ENCODE measurements around the gene PREP. TPM values are rescaled to one million over a fixed set of nuclear protein-coding genes. Genes with fewer than 3 reads are reported as not detected.

The PREP gene
- total RNA-seq, 1 donor from 2014 or later = 55.4 TPM

GRCh38 chr6:105278813-105279212, 124.1 kb downstream of the PREP start:
- no peaks in the 10 kb centered on the region for H3K9me3 ChIP-seq (ENCODE audit: insufficient read depth, low read depth, low read length)
- H3K27me3 Mint-ChIP-seq (ENCODE audit: low read depth, unreplicated experiment) = no peaks in the 10 kb centered on the region
- no peak overlapping the region for H2AFZ ChIP-seq (ENCODE audit: low read depth, low read length)
- no peaks in the 10 kb centered on the region for H3K79me2 ChIP-seq (ENCODE audit: insufficient read depth, low read length)
- no peak overlapping the region for H3K27ac Mint-ChIP-seq (ENCODE audit: unreplicated experiment)
- H3K36me3 Mint-ChIP-seq (ENCODE audit: low read depth, unreplicated experiment) = peaks cover 16% of the 10 kb centered on the region
- H3K4me1 ChIP-seq (ENCODE audit: insufficient read depth, low read length) = no peaks in the 10 kb centered on the region
- H3K4me1 Mint-ChIP-seq (ENCODE audit: low read depth, unreplicated experiment) = no peaks in the 10 kb centered on the region
- H3K27ac ChIP-seq (ENCODE audit: low read depth, low read length) = no peak overlapping the region
- no peak overlapping the region for H3K4me2 ChIP-seq (ENCODE audit: low read length)
- H3K4me3 Mint-ChIP-seq (ENCODE audit: unreplicated experiment) = no peak overlapping the region
- no peak overlapping the region for H3K9ac ChIP-seq (ENCODE audit: low read length)
- H3K27me3 ChIP-seq (ENCODE audit: insufficient read depth, low read length) = no peaks in the 10 kb centered on the region
- H4K20me1 ChIP-seq (ENCODE audit: insufficient read depth, low read length) = no peaks in the 10 kb centered on the region
- FAIRE-seq (no peak), DNase-seq (ENCODE audit: low read depth) (no peak)
- TF ChIP-seq EZH2 (IDR thresholded peaks at IDR 0.05; ENCODE audit: insufficient read depth, low read length) = no peak
- TF ChIP-seq, protein P1, sequence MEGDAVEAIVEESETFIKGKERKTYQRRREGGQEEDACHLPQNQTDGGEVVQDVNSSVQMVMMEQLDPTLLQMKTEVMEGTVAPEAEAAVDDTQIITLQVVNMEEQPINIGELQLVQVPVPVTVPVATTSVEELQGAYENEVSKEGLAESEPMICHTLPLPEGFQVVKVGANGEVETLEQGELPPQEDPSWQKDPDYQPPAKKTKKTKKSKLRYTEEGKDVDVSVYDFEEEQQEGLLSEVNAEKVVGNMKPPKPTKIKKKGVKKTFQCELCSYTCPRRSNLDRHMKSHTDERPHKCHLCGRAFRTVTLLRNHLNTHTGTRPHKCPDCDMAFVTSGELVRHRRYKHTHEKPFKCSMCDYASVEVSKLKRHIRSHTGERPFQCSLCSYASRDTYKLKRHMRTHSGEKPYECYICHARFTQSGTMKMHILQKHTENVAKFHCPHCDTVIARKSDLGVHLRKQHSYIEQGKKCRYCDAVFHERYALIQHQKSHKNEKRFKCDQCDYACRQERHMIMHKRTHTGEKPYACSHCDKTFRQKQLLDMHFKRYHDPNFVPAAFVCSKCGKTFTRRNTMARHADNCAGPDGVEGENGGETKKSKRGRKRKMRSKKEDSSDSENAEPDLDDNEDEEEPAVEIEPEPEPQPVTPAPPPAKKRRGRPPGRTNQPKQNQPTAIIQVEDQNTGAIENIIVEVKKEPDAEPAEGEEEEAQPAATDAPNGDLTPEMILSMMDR (IDR thresholded peaks at IDR 0.05; ENCODE audit: insufficient read depth, low read depth, low read length) = no peak
- H3K9me3 Mint-ChIP-seq (ENCODE audit: unreplicated experiment) = no peaks in the 10 kb centered on the region
- peaks cover 30% of the 10 kb centered on the region for H3K36me3 ChIP-seq (ENCODE audit: insufficient read depth, low read length)
- H3K4me3 ChIP-seq (ENCODE audit: insufficient read depth, low read depth, low read length) = no peak overlapping the region

GRCh38 chr6:105278035-105278434, 124.8 kb downstream of the PREP start:
- Mint-ChIP-seq H3K4me1 (ENCODE audit: low read depth, unreplicated experiment) (no peaks in the 10 kb centered on the region), H3K4me3 (ENCODE audit: unreplicated experiment) (no peak overlapping the region), H3K36me3 (ENCODE audit: low read depth, unreplicated experiment) (peaks cover 15% of the 10 kb centered on the region), H3K27me3 (ENCODE audit: low read depth, unreplicated experiment) (no peaks in the 10 kb centered on the region), H3K9me3 (ENCODE audit: unreplicated experiment) (no peaks in the 10 kb centered on the region), H3K27ac (ENCODE audit: unreplicated experiment) (no peak overlapping the region)
- TF ChIP-seq, protein P1 (IDR thresholded peaks at IDR 0.05; ENCODE audit: insufficient read depth, low read depth, low read length) = no peak
- TF ChIP-seq EZH2 (IDR thresholded peaks at IDR 0.05; ENCODE audit: insufficient read depth, low read length) = no peak
- Histone ChIP-seq H3K79me2 (ENCODE audit: insufficient read depth, low read length) (no peaks in the 10 kb centered on the region), H3K27ac (ENCODE audit: low read depth, low read length) (no peak overlapping the region), H4K20me1 (ENCODE audit: insufficient read depth, low read length) (no peaks in the 10 kb centered on the region), H3K27me3 (ENCODE audit: insufficient read depth, low read length) (no peaks in the 10 kb centered on the region), H3K9ac (ENCODE audit: low read length) (no peak overlapping the region), H3K4me2 (ENCODE audit: low read length) (no peak overlapping the region), H3K4me3 (ENCODE audit: insufficient read depth, low read depth, low read length) (no peak overlapping the region), H2AFZ (ENCODE audit: low read depth, low read length) (no peak overlapping the region), H3K36me3 (ENCODE audit: insufficient read depth, low read length) (peaks cover 30% of the 10 kb centered on the region), H3K4me1 (ENCODE audit: insufficient read depth, low read length) (no peaks in the 10 kb centered on the region), H3K9me3 (ENCODE audit: insufficient read depth, low read depth, low read length) (no peaks in the 10 kb centered on the region)
- FAIRE-seq (no peak), DNase-seq (ENCODE audit: low read depth) (no peak)

GRCh38 chr6:105276374-105276773, 126.5 kb downstream of the PREP start:
- Mint-ChIP-seq H3K9me3 (ENCODE audit: unreplicated experiment) (no peaks in the 10 kb centered on the region), H3K4me1 (ENCODE audit: low read depth, unreplicated experiment) (no peaks in the 10 kb centered on the region), H3K4me3 (ENCODE audit: unreplicated experiment) (no peak overlapping the region), H3K36me3 (ENCODE audit: low read depth, unreplicated experiment) (peaks cover 10% of the 10 kb centered on the region), H3K27ac (ENCODE audit: unreplicated experiment) (no peak overlapping the region), H3K27me3 (ENCODE audit: low read depth, unreplicated experiment) (no peaks in the 10 kb centered on the region)
- no peaks in the 10 kb centered on the region for H3K27me3 ChIP-seq (ENCODE audit: insufficient read depth, low read length)
- H3K79me2 ChIP-seq (ENCODE audit: insufficient read depth, low read length) = no peaks in the 10 kb centered on the region
- no peak overlapping the region for H3K9ac ChIP-seq (ENCODE audit: low read length)
- no peak overlapping the region for H3K27ac ChIP-seq (ENCODE audit: low read depth, low read length)
- peaks cover 19% of the 10 kb centered on the region for H3K36me3 ChIP-seq (ENCODE audit: insufficient read depth, low read length)
- no peaks in the 10 kb centered on the region for H3K4me1 ChIP-seq (ENCODE audit: insufficient read depth, low read length)
- no peaks in the 10 kb centered on the region for H3K9me3 ChIP-seq (ENCODE audit: insufficient read depth, low read depth, low read length)
- H2AFZ ChIP-seq (ENCODE audit: low read depth, low read length) = no peak overlapping the region
- H3K4me2 ChIP-seq (ENCODE audit: low read length) = no peak overlapping the region
- DNase-seq (ENCODE audit: low read depth) (no peak), FAIRE-seq (no peak)
- H4K20me1 ChIP-seq (ENCODE audit: insufficient read depth, low read length) = no peaks in the 10 kb centered on the region
- no peak overlapping the region for H3K4me3 ChIP-seq (ENCODE audit: insufficient read depth, low read depth, low read length)
- TF ChIP-seq EZH2 (IDR thresholded peaks at IDR 0.05; ENCODE audit: insufficient read depth, low read length) = no peak
- TF ChIP-seq, protein P1 (IDR thresholded peaks at IDR 0.05; ENCODE audit: insufficient read depth, low read depth, low read length) = no peak

All from astrocyte (in vitro differentiated cells and primary cell).